Glomerular endothelial cell (primary cell): Measurements from ENCODE around the gene TMEM37. TPM values are rescaled to one million over a fixed set of nuclear protein-coding genes. Genes with fewer than 3 reads are reported as not detected.

Experiments used
- DNase-seq: peaks from one replicate; pipeline ENCODE4 v3.0.0-alpha.2; 2011; ENCODE audit warnings: low read depth, low spot score; ENCODE audit errors: extremely low read depth
- total RNA-seq: library from RNA; depleted of rRNA; stranded (reverse); fragments of >200 nt; gene quantifications from 2 replicates; pipeline ENCODE4 v1.2.3, GENCODE V29; 2015

The TMEM37 gene
- total RNA-seq, 1 donor from 2014 or later = 2.2 TPM

GRCh38 chr2:119476301-119477112 lies 44.9 kb downstream of the TMEM37 start:
- DNase-seq = no peak

DNA sequence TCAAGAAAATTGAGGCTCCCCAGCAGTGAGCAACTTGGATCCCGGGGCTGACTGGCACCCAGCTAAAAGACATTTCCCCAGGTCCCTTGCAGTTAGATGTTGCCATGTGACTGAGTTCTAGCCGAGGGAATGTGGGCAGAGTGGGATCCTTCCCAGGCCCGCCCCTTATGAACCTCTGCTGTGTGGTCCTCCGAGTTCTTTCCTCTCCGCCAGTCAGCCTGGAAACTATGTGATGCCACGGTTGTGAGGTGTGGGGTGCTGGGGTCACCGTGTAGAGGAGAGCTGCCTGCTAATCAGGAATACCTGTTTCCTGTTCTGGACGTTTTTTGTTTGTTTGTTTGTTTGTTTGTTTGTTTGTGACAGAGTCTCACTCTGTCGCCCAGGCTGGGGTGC lies 45.5 kb downstream of the TMEM37 start:
- DNase-seq = no peak

- no peak for DNase-seq
Observed at GRCh38 chr2:119478188-119478977, 46.7 kb downstream of the TMEM37 start.

DNA sequence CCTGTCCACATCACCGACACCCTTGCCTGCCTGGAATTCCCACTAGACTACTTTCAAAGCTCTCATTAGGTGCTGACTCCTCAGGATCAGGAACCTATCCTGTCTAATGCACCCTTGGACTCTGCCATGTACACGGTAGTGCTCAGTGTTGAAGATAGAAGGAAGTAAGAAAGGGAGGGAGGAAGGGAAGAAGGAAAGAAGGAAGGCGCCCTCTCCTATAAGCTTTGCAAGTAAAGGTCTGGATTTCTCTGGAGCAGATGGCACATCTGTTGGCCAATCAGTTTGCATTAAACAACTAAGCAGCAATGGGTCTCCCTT lies 47.3 kb downstream of the TMEM37 start:
- DNase-seq = no peak

DNA sequence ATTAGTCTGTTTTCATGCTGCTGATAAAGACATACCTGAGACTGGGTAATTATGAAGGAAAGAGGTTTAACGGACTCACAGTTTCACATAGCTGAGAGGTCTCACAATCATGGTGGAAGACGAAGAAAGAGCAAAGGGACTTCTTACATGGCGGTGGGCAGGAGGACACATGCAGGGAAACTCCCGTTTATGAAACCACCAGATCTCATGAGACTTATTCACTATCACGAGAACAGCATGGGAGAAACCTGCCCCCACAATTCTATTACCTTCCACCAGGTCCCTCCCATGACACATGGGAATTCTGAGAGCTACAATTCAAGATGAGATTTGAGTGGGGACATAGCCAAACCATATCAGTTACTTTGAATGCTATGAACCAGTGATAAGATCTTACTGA lies 48.5 kb downstream of the TMEM37 start:
- DNase-seq = no peak

GRCh38 chr2:119480718-119481142 lies 49.1 kb downstream of the TMEM37 start:
- DNase-seq = no peak

DNA sequence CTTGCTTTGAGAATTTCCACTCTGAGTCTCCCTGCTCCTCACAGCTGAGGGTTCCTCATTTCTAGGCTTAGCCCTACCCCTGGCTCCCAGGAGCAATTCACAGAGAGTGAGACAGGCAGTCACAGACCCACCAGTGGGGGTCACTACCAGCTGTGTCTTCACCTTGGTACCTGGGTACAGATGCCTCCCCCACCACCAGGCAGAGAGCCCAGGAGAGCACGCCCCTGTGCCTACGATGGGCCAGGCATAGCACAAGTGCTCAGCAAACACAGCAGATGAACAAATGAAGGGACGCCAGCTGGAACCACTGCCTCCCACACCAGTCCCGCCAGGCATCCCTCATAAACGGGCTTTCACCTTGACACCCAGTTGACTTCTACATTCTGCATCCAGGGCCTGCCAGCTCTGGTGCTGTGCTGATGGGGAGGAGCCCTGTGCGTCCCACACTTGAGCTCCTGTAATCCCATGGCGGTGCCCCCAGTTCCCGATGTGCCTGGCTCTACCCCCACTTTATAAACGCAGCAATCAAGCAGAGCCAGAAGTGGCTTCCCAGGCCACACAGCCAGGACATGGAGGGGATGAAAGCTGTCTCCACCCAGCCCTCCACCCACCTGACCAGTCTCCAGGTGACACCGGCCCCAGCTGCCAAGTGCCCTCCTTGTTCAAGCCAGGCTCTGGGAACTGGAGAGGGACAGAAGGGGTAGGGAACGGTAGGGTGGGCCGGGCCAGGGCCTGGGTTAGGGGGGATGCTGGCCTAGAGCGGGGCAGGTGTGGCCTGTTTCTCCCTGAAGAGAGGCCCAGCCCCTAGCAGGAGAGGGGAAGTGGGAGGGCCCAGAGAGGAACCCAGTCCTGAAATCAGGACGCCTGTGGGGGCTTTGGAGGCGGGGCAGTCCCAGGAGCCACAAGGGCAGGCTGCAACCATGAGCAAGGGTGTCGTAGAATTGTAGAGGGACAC lies 50.1 kb downstream of the TMEM37 start:
- no peak for DNase-seq

- no peak for DNase-seq
Observed at GRCh38 chr2:119482481-119483394, 51.1 kb downstream of the TMEM37 start.

DNA sequence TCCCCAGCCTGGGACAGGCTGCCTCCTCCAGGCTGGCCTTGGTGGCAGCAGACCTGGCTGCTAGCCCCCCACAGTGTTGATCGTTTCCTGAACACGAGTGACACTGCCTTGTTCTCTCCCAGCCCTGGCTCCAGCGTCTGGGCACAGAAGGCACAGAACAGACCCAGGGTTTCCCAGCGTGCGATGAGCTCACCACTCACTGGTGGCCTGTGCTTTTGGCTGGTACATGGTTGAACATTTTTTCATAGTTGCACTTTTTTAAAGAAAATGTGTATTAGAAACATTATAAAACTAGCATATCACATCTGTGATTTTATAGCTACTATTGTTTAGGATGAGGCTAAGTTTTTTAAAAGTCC lies 51.7 kb downstream of the TMEM37 start:
- DNase-seq = no peak

- DNase-seq = no peak
Observed at GRCh38 chr2:119483896-119484718, 52.5 kb downstream of the TMEM37 start.

- DNase-seq = no peak
Observed at GRCh38 chr2:119484834-119485233, 53.2 kb downstream of the TMEM37 start.

- no peak for DNase-seq
Observed at GRCh38 chr2:119485336-119486110, 53.9 kb downstream of the TMEM37 start.

- no peak for DNase-seq
Observed at GRCh38 chr2:119486196-119486827, 54.7 kb downstream of the TMEM37 start.

DNA sequence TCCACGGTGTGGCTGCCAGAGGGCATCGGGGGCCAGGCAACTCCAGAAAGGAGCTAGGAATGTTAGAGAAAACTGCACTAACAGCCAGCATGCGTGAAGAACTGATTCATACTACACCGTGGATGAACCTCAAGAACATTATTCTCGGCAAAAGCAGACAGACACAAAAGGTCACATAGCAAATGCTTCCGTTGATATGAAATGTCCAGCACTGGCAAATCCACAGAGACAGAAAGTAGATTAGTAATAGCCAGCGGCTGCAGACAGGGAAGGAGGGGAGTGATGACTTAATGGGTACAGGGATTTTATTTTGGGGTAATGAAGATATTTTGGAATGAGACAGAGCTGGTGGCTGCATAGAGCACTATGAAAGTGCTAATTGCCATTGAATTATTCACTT lies 55.2 kb downstream of the TMEM37 start:
- DNase-seq = no peak

- DNase-seq = no peak
Observed at GRCh38 chr2:119487434-119488244, 56.0 kb downstream of the TMEM37 start.
